Muscle of back (tissue), 11 donors: ENCODE data around the gene ESRRA. TPM values are rescaled to one million over a fixed set of nuclear protein-coding genes. Genes with fewer than 3 reads are reported as not detected.

Experiments
- DNase-seq, 3 donors: peaks; one replicate each; pipeline versions ENCODE4 v3.0.0 to v3.0.0-alpha.2; 2013
- polyA plus RNA-seq, 10 donors: library from polyadenylated mRNA; unstranded; fragments of 120-200 nt; gene quantifications; one replicate each; pipeline ENCODE4 v1.2.1, GENCODE V29; 2013; ENCODE audit not compliant: insufficient read length in 10 of 10

ESRRA gene
- polyA plus RNA-seq, 10 donors, result 20.4 to 31.5 (median 24.5) TPM

- no peak for DNase-seq
These were observed 19.6 kb downstream of the ESRRA start for GRCh38 chr11:64324692-64325469.

DNA sequence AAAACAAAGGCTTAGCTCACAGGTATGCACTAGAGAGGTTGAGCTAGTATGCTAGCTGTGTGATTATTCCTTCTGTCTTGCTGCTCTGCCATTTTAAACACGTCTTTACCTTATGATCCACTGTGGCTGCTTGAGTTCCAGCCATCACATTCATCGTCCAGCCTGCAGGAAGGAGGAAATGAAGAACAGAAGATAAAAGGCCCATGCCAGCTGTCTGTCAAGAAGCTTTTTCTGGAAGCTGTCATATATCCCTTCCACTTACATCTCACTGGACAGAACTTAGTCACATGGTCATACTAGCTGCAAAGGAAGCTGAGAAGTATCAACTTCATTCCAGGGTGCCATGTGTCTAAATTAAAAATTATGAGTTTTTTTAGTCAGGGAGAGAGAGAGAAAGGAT is 22.1 kb downstream of the ESRRA start:
- DNase-seq, result no peak

DNA sequence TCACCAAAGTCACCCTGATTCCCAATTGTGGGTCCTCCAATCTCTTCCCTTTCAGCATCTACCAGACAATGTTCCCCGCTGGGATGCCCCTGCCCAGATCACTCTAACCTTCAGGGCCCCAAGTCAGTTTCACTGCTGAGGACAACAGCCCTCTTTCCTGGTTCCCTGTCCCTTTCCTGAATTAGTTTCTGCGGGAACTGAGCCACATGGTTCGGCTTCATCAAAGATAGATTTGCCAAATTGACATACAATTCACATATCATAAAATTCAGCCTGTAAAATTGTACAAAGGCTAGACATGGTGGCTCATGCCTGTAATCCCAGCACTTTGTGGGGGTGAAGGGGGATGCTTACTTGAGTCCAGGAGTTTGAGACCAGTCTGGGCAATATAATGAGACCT is 22.7 kb downstream of the ESRRA start:
- DNase-seq, result no peak

DNA sequence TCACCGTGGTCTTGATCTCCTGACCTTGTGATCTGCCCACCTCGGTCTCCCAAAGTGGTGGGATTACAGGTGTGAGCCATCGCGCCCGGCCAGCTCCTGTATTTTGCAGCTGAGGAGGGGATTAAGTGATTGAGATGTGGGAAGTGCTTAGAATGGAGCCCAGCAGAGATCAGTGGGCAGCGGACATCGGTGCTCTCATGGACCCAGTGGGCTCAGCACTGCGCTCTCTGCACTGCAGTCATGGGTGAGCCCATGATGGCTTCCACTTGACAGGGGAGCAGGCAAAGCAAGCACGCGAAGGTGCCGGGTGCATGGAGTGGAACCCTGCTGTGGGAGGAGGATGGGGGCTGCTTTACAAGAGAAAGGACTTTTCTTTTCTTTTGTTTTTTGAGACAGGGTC is 25.6 kb downstream of the ESRRA start:
- no peak for DNase-seq

- peak in 2 of 3 donors; percentile 48 to 57 for DNase-seq
These were observed 26.4 kb downstream of the ESRRA start for GRCh38 chr11:64331569-64332371.

DNA sequence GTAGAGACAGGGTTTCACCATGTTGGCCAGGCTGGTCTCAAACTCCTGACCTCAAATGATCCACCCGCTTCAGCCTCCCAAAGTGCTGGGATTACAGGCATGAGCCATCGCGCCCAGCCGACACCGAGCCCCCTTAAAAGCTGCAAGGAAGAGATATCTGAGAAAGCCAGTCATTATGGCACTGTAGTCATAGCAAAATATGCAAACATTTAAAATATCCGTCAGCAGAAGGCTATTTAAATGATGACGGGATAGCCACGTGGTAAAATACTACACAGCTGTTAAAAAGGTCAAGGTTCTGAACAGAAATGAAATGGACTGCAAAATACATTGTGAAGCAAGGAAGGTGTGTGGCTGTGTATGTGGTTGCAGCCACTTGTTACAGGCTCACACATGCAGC is 28.2 kb downstream of the ESRRA start:
- no peak for DNase-seq

DNA sequence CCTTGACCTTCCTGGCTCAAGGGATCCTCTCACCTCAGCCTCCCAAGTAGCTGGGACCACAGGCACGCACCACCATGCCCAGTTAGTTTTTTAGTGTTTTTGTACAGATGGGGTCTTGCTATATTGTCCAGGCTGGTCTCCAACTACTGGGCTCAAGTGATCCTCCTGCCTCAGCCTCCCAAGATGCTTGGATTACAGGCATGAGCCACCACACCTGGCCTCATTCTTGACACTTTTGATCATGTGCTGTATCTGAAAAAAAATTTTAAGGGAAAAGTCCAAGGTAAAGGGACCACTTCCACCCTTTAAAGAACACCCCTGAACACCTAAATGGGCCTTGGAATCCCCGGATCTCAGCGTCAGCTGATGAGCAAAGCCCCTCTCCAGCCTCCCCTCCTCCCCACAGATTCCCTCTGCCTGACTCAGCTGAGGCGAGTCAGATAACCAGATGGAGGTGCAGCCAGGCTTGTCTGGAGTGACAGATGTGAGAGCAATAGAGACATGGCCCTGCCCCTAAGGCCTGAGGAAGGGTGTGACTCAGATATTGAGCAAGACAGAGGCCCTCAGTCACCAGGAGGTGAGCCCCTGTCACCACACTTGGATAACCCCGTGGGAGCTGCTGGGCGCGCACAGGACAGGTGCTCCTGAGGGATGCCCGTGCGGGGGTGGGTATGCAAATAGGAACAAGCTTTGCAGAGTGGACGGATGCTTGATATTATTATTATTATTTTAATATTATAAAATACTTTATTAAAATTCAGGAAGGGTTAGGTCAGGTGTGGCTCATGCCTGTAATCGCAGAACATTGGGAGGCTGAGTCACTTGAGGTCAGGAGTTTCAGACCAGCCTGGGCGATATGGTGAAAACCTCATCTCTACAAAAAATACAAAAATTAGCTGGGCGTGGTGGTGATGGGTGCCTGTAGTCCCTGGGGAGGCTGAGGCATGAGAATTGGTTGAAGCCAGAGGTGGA is 29.7 kb downstream of the ESRRA start:
- DNase-seq, result peak in 1 of 3 donors; percentile 89

DNA sequence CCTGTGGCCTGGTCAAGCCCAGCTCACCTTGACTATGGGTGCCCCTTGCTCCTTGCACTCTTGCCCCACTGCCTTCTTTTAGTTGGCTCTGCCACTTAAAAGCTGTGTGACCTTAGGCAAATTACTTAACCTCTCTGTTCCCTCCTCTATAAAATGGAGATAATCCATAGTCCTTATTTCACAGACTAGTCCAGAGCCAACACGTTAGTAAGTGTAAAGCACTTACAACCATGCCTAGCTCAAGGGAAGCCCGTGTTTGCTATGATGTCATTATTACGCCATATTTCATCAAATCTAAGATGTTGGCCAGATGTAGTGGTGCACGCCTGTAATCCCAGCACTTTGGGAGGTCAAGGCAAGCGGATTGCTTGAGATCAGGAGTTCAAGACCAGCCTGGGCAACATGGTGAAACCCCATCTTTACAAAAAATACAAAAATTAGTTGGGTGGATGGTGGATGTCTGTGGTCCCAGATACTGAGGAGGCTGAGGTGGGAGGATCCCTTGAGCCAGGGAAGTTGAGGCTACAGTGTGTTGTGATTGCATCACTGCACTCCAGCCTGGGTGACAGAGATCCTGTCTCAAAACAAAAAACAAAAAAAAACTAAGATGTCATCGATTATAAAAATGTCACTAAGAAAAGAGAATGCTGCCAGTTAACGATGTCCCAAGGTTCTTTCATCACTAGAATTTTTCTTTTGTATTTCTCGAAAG is 32.4 kb downstream of the ESRRA start:
- no peak for DNase-seq

DNA sequence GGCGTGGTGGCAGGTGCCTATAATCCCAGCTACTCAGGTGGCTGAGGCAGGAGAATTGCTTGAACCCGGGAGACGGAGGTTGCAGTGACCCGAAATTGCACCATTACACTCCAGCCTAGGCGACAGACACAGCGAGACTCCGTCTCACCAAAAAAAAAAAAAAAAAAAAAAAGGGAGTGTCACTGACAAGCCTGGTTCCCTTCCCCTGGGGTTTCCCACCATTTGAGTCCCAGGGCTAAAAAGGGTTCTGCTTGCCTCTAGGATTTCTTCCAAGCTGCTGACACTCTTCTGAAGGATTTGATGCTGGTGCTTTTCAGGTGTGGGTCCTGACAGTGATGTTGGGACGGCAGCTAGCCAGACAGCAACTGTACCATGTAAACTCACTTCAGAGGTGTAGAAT is 33.4 kb downstream of the ESRRA start:
- DNase-seq, result no peak

GRCh38 chr11:64339286-64339685 is 34.0 kb downstream of the ESRRA start:
- no peak for DNase-seq

GRCh38 chr11:64339754-64340408 is 34.6 kb downstream of the ESRRA start, which contains the start of gene CCDC88B:
TSS of gene CCDC88B (plus strand) at chr11:64340204. CDS start at chr11:64340267, 63 bp downstream.
- DNase-seq, result no peak

DNA sequence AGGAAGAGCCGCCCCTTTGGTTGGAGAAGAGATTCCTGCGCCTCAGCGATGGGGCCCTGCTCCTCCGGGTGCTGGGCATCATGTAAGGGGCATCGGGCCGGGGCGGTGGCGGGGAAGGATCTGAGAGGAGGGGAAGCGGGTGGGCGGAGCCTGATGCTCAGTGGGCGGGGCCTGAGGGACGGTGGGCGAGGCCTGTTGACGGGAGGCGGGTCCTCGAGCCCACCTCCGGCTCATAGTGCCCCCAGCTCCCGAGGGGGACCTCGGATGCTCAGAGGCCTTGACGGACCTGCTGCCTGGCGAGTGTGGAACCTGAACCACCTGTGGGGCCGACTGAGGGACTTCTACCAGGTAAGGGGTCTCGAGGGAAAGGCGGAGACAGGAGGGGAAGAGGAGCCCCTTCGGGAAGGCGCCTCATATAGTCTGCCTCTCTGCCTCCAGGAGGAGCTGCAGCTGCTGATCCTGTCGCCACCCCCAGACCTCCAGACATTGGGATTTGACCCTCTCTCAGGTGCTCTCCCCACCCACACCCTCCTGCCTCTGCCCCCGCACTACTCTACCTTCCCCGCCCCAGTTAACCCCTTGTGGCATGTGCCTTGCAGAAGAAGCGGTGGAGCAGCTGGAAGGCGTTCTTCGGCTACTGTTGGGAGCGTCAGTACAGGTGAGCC is 35.5 kb downstream of the ESRRA start:
- DNase-seq, result peak in 1 of 3 donors; percentile 47

GRCh38 chr11:64341429-64341828 is 36.1 kb downstream of the ESRRA start:
- DNase-seq, result no peak

DNA sequence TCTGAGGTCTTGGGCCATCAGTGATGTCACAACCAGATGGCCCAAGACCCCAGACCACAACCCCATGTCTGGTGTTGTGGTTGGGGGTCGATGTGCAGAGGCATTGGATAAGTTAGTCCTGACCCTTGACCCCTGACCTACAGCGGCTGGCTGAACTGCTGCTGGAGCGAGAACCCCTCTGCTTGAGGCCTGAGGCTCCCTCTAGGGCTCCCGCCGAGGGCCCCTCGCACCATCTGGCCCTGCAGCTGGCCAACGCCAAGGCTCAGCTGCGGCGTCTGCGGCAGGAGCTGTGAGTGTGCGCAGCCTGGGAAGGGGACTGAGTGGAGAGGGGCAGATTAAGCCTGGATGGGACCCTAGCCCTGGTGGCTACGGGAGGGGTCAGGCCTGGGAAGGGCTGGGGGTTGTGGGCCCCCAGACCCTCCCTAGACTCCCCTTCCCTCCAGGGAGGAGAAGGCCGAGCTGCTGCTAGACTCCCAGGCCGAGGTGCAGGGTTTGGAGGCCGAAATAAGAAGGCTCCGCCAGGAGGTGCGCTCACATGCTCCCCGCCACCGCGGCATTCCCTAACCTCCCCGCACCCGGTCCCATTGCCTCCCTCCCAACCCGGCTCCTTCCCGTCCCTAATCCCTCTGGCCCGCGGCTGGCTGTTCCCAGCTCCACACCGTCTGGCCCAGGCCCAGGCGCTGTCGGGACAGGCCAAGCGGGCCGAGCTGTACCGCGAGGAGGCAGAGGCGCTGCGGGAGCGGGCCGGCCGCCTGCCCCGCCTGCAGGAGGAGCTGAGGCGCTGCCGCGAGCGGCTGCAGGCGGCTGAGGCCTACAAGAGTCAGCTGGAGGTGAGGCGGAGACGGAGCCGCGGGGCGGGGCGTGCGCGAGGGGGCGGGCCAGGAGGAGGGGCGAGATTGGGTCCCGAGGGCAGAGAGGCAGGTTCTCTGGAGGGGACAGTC is 36.8 kb downstream of the ESRRA start:
- peak; percentile 72 to 87 (median 77) for DNase-seq

- DNase-seq, result no peak
These were observed 37.8 kb downstream of the ESRRA start for GRCh38 chr11:64342869-64343745.

GRCh38 chr11:64343767-64344559 is 38.6 kb downstream of the ESRRA start:
- DNase-seq, result no peak

- peak in 1 of 3 donors; percentile 83 for DNase-seq
These were observed 39.5 kb downstream of the ESRRA start for GRCh38 chr11:64344787-64345186.
